HG03439 (cell line): ENCODE results near the gene PIK3C2G.

Experiments used
- ATAC-seq: cut with Tn5 transposase; IDR thresholded peaks from one replicate; pipeline ENCODE4 v1.9.1; 2021; ENCODE audit warnings: mild to moderate bottlenecking, moderate library complexity; ENCODE audit not compliant: unreplicated experiment

PIK3C2G gene

GRCh38 chr12:18551106-18551505, 289.8 kb downstream of the PIK3C2G start:
- no peak for ATAC-seq

GRCh38 chr12:18551701-18552100, 290.4 kb downstream of the PIK3C2G start:
- no peak for ATAC-seq

GRCh38 chr12:18552829-18553228, 291.5 kb downstream of the PIK3C2G start:
- ATAC-seq = no peak

GRCh38 chr12:18556161-18556560, 294.8 kb downstream of the PIK3C2G start:
- no peak for ATAC-seq

- no peak for ATAC-seq
Observed at GRCh38 chr12:18559242-18559641, 297.9 kb downstream of the PIK3C2G start.

- no peak for ATAC-seq
Observed at GRCh38 chr12:18562531-18562930, 301.2 kb downstream of the PIK3C2G start.

GRCh38 chr12:18564306-18564705, 303.0 kb downstream of the PIK3C2G start:
- no peak for ATAC-seq

GRCh38 chr12:18567787-18568186, 306.5 kb downstream of the PIK3C2G start:
- no peak for ATAC-seq

- ATAC-seq = no peak
Observed at GRCh38 chr12:18570543-18570942, 309.2 kb downstream of the PIK3C2G start.

- ATAC-seq = no peak
Observed at GRCh38 chr12:18576104-18576626, 314.8 kb downstream of the PIK3C2G start.

- no peak for ATAC-seq
Observed at GRCh38 chr12:18576648-18577047, 315.3 kb downstream of the PIK3C2G start.

GRCh38 chr12:18578191-18578590, 316.9 kb downstream of the PIK3C2G start:
- no peak for ATAC-seq

GRCh38 chr12:18580291-18580690, 319.0 kb downstream of the PIK3C2G start:
- no peak for ATAC-seq

GRCh38 chr12:18580706-18581105, 319.4 kb downstream of the PIK3C2G start:
- ATAC-seq = no peak

GRCh38 chr12:18581232-18581962, 320.1 kb downstream of the PIK3C2G start:
- ATAC-seq = no peak

- no peak for ATAC-seq
Observed at GRCh38 chr12:18583655-18584054, 322.3 kb downstream of the PIK3C2G start.

- ATAC-seq = no peak
Observed at GRCh38 chr12:18586581-18586980, 325.3 kb downstream of the PIK3C2G start.

GRCh38 chr12:18589316-18589715, 328.0 kb downstream of the PIK3C2G start:
- no peak for ATAC-seq

GRCh38 chr12:18591473-18591872, 330.2 kb downstream of the PIK3C2G start:
- no peak for ATAC-seq

GRCh38 chr12:18595412-18595811, 334.1 kb downstream of the PIK3C2G start:
- ATAC-seq = no peak

- ATAC-seq = no peak
Observed at GRCh38 chr12:18601962-18602361, 340.6 kb downstream of the PIK3C2G start.

- no peak for ATAC-seq
Observed at GRCh38 chr12:18612971-18613370, 351.7 kb downstream of the PIK3C2G start.

- no peak for ATAC-seq
Observed at GRCh38 chr12:18620986-18621385, 359.7 kb downstream of the PIK3C2G start.
